ENCODE measurements around the gene LPAR3.

Gene LPAR3

DNA sequence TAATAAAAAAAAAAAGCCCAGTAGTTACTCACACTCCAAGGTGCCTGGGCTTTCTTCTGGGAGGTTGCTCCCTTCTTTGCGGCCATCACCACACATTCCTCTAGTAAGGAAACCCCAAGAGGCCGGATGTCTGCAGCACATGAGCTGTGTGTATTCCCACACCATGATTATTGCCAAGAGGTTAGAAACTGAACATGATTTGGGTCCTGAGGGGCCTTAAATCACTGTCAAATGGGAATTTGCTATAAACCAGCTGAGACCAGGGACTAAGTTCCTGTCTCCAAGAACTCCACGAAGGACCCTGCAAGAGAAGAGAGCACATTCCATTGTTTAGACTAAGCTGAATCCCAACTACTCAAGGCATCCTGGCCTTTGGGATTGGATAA is 117.5 kb downstream of the LPAR3 start:
- no peak for DNase-seq (ENCODE audit: low spot score)

DNA sequence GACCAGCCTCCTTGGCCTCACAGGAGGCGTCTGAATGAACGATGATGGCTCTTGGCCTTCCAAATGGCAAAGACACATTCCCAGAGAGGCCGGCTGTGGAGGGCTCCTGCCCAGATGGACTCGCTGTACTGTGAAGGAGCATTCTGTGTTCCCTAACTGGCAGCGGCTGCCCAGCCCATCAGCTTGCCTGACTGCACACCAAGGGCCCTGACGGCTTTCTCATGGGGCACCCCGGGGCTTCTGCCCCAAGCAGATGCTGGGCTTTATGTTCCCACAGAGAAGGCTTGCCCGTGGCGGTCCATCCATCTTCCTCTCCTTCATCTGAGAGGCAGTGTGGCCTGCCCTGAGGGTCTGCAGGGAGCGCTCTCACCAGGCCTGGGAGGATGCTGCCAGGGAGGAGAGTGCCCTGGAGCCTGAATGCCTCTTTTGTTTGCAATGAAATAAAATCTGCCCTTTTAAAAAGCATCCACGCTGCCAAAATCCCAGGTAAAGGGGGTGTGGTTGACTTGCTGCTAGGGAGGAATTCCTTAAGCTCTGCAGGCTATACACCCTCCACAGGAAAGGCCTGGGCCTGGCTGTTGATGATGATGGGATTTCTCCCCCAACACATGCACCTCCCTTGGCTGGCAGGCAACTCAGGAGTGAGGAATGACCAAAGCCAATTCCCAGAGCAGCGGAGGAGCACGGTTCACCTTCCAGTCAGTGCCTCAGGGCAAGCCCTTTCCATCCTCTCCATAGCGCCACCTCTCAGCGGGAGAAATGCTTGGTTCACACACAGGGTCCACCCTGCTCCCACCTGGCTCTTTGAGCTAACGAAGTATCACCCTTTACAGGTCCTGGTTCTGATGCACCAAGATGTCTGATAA is 118.1 kb downstream of the LPAR3 start:
- no peak for DNase-seq (ENCODE audit: low spot score)

GRCh38 chr1:84773933-84774497 is 119.0 kb downstream of the LPAR3 start:
- DNase-seq (ENCODE audit: low spot score): no peak

DNA sequence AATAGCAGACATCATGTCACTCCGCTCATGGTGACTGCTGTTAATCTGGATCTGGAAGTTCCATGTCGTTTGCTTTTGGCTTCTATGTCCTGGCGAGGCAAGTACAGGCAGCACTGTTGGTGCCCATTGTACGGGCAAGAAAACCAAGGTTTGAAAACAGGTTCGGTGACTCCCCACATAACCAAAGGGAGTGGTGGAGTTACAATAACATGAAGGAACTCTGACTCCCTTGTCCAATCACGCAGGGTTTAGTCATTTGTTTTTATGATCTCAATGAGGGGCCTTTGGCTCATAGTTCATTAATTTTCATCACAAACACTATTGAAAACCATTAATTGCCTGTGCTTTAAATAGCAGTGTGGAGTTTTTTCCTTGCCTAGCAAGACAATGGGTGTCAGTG is 119.8 kb downstream of the LPAR3 start:
- no peak for DNase-seq (ENCODE audit: low spot score)

DNA sequence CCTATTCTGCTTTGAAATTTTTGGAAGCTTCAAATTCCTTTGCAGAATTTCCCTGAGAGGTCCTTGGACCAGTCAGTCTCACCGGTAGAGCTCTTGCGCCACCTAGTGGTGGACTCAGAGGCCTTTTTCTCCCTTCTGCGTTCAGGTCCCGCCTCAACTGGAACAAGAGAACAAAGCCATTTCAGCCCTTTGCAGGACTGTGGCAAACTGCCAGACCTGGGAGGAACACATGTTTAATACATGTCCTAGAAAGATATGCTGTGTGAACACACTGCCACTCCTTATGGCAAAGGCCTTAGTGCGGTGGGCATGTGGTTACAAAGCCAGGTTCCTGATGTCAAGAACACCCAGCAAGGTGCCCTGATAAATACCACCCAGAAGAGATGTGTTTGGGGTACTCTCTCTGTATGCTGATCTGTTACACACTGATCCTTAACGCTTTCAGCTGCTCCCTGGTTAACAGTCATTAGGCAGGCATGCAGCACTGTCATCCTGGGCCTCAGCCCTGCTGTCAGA is 120.5 kb downstream of the LPAR3 start:
- peak; percentile 87 for DNase-seq (ENCODE audit: low spot score)

- no peak for DNase-seq (ENCODE audit: low spot score)
Measured at GRCh38 chr1:84771895-84772294, 121.1 kb downstream of the LPAR3 start.

DNA sequence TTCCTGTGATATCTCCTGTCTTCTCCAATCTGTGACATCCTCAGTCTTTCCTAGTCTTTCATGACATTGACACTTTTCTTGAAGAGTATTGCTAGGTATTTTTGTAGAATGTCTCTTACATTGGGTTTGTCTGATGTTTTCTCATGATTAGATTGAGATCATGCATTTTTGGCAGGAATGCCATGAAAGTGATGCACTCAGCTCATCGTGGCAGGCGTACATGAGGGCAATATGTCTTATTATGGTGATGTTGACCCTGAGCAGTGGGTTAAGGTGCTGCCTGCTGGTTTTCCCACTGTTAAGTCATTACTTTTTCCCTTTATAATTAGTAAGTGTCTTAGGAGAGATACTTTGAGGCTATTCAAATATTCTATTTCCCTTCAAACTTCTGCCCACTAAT is 122.5 kb downstream of the LPAR3 start:
- DNase-seq (ENCODE audit: low spot score): no peak

DNA sequence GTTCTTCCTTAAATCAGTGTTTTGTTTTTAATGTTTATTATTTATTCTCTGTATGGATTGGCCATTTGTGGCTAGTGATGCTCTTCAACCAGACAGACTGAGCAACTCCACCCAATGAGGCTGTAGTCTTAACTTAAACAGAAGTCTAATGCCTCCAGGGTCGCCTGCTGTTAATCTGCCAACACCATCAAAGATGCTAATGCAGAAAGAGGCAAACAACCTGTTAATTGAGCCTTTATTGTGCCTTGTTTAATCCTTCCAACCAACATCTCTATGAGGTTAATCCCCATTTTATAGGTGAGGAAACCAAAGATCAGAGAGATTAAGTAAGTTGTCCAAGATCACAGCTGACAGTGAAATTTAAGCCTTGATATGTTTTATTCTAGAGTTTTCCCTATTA is 123.4 kb downstream of the LPAR3 start:
- no peak for DNase-seq (ENCODE audit: low spot score)

DNA sequence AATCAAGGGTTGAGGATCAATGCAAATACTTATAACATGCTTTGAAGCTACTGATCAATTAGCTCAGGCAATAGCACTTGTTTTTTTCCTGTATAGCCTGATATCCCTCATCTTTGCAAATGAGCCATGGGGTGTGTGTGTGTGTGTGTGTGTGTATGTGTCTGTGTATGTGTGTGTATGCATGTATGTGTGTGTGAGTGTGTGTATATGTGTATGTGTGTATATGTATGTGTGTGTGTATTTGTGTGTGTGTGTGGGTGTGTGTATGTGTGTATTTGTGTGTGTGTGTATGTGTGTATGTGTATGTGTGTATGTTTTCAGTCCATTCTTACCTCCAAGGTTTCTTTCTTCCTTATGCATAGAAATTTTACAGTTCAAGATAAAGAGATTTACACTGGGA is 124.4 kb downstream of the LPAR3 start:
- DNase-seq (ENCODE audit: low spot score): no peak

DNA sequence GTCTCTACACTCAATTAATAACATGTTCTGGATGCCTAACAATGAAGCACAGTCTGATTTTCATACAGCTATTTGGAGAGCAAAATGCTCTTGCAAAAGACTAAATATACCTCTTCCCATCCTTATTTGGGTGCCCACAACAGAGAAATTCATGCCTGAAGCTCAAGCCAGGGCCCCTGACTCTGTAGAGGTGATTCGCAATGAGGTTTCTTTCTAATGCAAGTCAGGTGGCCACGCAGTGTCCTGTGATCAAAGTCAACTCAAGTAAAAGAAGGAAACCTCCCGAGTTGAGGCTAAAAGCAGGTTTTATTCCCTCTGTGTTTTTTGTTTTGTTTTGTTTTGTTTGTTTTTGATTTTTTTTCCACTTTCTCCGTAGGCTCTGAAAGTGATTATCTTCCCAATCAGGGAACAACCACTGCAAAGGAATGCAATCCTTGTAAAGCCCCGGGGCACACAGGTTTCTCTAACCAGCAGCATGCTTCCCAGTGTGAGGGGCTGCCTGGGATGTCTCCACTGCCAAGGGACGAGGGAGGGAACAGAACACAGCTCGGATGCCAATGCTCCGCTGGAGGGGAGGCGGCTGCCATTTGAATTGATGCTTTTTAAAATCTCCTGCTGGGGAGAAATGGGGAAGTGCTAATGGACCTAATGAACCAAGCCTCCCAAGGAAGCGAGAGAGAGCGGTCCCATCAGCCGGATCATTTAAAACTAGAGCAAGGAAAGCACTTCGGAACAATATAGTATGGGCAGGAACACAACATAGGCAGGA is 128.9 kb downstream of the LPAR3 start:
- no peak for DNase-seq (ENCODE audit: low spot score)

GRCh38 chr1:84762664-84763063 is 130.3 kb downstream of the LPAR3 start:
- no peak for DNase-seq (ENCODE audit: low spot score)

Measured in GM03348 (cell line).